Measurements from ENCODE around the gene ZNF280B. TPM values are rescaled to one million over a fixed set of nuclear protein-coding genes. Genes with fewer than 3 reads are reported as not detected.

The ZNF280B gene, protein sequence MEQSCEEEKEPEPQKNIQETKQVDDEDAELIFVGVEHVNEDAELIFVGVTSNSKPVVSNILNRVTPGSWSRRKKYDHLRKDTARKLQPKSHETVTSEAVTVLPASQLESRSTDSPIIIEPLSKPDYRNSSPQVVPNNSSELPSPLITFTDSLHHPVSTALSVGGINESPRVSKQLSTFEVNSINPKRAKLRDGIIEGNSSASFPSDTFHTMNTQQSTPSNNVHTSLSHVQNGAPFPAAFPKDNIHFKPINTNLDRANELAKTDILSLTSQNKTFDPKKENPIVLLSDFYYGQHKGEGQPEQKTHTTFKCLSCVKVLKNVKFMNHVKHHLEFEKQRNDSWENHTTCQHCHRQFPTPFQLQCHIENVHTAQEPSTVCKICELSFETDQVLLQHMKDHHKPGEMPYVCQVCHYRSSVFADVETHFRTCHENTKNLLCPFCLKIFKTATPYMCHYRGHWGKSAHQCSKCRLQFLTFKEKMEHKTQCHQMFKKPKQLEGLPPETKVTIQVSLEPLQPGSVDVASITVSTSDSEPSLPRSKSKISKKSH
- total RNA-seq (2021; ENCODE audit: unreplicated experiment) (0.10 TPM), Bru-seq, nascent RNA (percentile 13 among the genes with signal in this experiment), BruChase-seq, experiment 1, labeled RNA remaining after a 2-hour chase (percentile 16 among the genes with signal in this experiment), BruChase-seq, experiment 2, labeled RNA remaining after a 6-hour chase (percentile 9 among the genes with signal in this experiment)
- polyA plus RNA-seq (2012; ENCODE audit: insufficient read length): not detected
- long read RNA-seq: 0 reads

DNA sequence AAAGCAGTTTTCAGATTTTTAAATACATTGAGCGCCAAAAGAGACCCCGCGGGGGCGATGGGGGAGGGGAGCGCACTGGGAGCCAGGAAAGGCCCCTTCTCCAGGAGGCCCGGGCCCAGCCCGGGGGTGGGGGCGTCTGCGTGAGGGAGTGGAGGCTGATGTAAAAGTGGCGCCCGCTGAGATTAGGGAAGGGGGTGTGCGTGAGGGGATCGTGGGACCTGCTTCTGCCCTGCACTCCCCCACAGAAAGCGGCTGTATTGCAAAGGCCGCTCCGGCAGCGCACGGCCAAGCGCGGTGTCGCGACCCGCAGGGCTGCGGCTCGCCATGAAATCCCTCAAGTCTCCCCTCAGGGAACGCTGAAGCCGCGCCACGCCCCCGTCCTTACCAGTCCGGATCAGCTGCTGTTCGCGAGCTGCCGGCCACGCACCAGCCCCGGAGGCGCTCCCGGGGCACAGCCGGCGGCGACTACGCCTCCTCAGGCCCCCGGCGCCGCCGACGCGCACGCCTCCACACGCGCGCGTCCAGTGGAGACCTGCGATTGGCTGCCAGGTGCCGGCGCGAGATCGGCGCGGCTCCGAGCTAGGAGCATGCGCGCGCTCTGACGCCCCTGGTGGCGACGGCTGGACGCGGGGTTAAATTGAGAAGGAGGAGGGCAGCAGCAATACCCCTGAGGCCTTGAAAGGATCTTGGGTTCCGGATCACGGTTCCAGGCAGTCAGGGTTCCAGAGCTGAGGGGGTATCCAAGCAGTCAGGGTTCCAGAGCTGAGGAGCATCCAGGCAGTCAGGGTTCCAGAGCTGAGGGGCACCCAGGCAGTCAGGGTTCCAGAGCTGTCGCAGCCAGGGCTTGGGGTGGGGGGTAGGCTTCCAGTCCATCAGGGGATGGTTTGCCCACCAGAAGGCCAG lies at the start of gene ZNF280B:
Gene ZNF280B, minus strand, starts transcription at position 469 of the 903 bp plus-strand sequence. CDS start 19,344 bp downstream, outside the sequence.
- no TSS peak for BruUV-seq (replicated peaks)
- H3K36me3 ChIP-seq (ENCODE audit: control insufficient read depth, insufficient read depth, low read length): no peaks in the 10 kb centered on the region; the same call in 1 of the 2 replicates
- no peaks in the 10 kb centered on the region for H3K9me3 ChIP-seq (ENCODE audit: control insufficient read depth, insufficient read depth, low read depth, low read length)
- in situ Hi-C loops (cut with HindIII; ENCODE audit: low pct_unique_long_range_greater_than_20kb, low sequenced_read_pairs): no loop called here
- ATAC-seq: no peak
- TF ChIP-seq TCF7L2 (IDR thresholded peaks at IDR 0.05; ENCODE audit: low read depth, low read length): no peak
- no peak for TF ChIP-seq POLR2AphosphoS5 (IDR thresholded peaks at IDR 0.05; ENCODE audit: low read depth, low read length)
- TF ChIP-seq SIN3A (IDR thresholded peaks at IDR 0.05; ENCODE audit: borderline replicate concordance, insufficient read depth, low read depth, low read length): no peak
- TF ChIP-seq, protein P1, sequence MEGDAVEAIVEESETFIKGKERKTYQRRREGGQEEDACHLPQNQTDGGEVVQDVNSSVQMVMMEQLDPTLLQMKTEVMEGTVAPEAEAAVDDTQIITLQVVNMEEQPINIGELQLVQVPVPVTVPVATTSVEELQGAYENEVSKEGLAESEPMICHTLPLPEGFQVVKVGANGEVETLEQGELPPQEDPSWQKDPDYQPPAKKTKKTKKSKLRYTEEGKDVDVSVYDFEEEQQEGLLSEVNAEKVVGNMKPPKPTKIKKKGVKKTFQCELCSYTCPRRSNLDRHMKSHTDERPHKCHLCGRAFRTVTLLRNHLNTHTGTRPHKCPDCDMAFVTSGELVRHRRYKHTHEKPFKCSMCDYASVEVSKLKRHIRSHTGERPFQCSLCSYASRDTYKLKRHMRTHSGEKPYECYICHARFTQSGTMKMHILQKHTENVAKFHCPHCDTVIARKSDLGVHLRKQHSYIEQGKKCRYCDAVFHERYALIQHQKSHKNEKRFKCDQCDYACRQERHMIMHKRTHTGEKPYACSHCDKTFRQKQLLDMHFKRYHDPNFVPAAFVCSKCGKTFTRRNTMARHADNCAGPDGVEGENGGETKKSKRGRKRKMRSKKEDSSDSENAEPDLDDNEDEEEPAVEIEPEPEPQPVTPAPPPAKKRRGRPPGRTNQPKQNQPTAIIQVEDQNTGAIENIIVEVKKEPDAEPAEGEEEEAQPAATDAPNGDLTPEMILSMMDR (IDR thresholded peaks at IDR 0.05): no peak
- TF ChIP-seq, protein P2, sequence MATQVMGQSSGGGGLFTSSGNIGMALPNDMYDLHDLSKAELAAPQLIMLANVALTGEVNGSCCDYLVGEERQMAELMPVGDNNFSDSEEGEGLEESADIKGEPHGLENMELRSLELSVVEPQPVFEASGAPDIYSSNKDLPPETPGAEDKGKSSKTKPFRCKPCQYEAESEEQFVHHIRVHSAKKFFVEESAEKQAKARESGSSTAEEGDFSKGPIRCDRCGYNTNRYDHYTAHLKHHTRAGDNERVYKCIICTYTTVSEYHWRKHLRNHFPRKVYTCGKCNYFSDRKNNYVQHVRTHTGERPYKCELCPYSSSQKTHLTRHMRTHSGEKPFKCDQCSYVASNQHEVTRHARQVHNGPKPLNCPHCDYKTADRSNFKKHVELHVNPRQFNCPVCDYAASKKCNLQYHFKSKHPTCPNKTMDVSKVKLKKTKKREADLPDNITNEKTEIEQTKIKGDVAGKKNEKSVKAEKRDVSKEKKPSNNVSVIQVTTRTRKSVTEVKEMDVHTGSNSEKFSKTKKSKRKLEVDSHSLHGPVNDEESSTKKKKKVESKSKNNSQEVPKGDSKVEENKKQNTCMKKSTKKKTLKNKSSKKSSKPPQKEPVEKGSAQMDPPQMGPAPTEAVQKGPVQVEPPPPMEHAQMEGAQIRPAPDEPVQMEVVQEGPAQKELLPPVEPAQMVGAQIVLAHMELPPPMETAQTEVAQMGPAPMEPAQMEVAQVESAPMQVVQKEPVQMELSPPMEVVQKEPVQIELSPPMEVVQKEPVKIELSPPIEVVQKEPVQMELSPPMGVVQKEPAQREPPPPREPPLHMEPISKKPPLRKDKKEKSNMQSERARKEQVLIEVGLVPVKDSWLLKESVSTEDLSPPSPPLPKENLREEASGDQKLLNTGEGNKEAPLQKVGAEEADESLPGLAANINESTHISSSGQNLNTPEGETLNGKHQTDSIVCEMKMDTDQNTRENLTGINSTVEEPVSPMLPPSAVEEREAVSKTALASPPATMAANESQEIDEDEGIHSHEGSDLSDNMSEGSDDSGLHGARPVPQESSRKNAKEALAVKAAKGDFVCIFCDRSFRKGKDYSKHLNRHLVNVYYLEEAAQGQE (IDR thresholded peaks at IDR 0.05; ENCODE audit: insufficient read depth in 1 of 2, low read depth in 2 of 2, low read length in 1 of 2): no peak
- peak within 1 kb of the TSS in 1 of 2 experiments; percentile 38; a peak in 1 of 4 replicates for H3K4me3 ChIP-seq (ENCODE audit: low read depth in 2 of 2, low read length in 2 of 2)
- no peaks in the 10 kb centered on the region for H3K27me3 ChIP-seq (ENCODE audit: control insufficient read depth, insufficient read depth, low read length)
- intact Hi-C loops (cut with micrococcal nuclease; ENCODE audit: unreplicated experiment): no loop called here
- H3K4me1 ChIP-seq (ENCODE audit: control insufficient read depth, insufficient read depth, low read length): no peaks in the 10 kb centered on the region
- H3K27ac ChIP-seq (ENCODE audit: low read length): no peak within 1 kb of the TSS
- DNase-seq (ENCODE audit: low read depth, low spot score): no peak
- ChIA-PET POLR2A (no interaction called here), CTCF (no interaction called here)

All from Panc1 (cell line).